ENCODE data around the gene UPK2. TPM values are rescaled to one million over a fixed set of nuclear protein-coding genes. Genes with fewer than 3 reads are reported as not detected.
"Not testable (repeated sequence)": the region's sequence is repeated elsewhere in the genome, so short reads cannot be mapped to it uniquely, and the experiment has no call there.

The UPK2 gene
- total RNA-seq, 4 donors from 2014 or later = not detected

- Histone ChIP-seq H3K27ac (no peak overlapping the region), H3K4me1 (peaks cover 9% of the 10 kb centered on the region), H3K4me3 (no peak overlapping the region), H3K9me3 (no peaks in the 10 kb centered on the region), H3K36me3 (no peaks in the 10 kb centered on the region), H3K27me3 (no peaks in the 10 kb centered on the region)
- WGBS = 58% methylated on average over 9 of the region's 9 CpGs
- no peak for DNase-seq (ENCODE audit: low spot score in 2 of 2)
- TF ChIP-seq EP300 (IDR thresholded peaks at IDR 0.05) (no peak), POLR2A (IDR thresholded peaks at IDR 0.05) (no peak), CTCF (IDR thresholded peaks at IDR 0.05) (no peak), POLR2AphosphoS5 (IDR thresholded peaks at IDR 0.05) (no peak)
Measured at GRCh38 chr11:118979434-118979833, 23.3 kb downstream of the UPK2 start.

- DNase-seq (ENCODE audit: low spot score in 2 of 2) = no peak
- Histone ChIP-seq H3K27me3 (no peaks in the 10 kb centered on the region), H3K9me3 (no peaks in the 10 kb centered on the region), H3K36me3 (no peaks in the 10 kb centered on the region), H3K4me1 (peaks cover 9% of the 10 kb centered on the region), H3K4me3 (no peak overlapping the region), H3K27ac (no peak overlapping the region)
- WGBS = 27% methylated on average over 17 of the region's 21 CpGs
- TF ChIP-seq EP300 (IDR thresholded peaks at IDR 0.05) = no peak
- no peak for TF ChIP-seq CTCF (IDR thresholded peaks at IDR 0.05)
- TF ChIP-seq POLR2A (IDR thresholded peaks at IDR 0.05) = no peak
- TF ChIP-seq POLR2AphosphoS5 (IDR thresholded peaks at IDR 0.05) = no peak
Measured at GRCh38 chr11:118980191-118980881, 24.2 kb downstream of the UPK2 start.

DNA sequence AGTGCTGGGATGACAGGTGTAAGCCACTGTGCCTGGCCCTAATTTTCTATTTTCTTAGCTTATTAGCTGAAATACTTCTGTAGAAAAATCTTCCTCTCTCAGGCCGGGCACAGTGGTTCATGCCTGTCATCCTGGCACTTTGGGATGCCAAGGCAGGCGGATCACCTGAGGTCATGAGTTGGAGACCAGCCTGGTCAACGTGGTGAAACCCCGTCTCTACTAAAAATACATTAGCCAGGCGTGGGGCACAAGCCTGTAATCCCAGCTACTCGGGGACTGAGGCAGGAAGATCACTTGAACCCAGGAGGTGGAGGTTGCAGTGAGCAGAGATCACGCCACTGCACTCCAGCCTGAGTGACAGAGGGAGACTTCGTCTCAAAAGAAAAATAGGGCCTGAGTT, 28.2 kb downstream of the UPK2 start:
- H3K4me1 ChIP-seq; H3K36me3 ChIP-seq; H3K27me3 ChIP-seq; H3K27ac ChIP-seq; H3K4me3 ChIP-seq; H3K9me3 ChIP-seq; DNase-seq (ENCODE audit: low spot score in 2 of 2): not testable (repeated sequence)
- 59% methylated on average over 8 of the region's 8 CpGs for WGBS

DNA sequence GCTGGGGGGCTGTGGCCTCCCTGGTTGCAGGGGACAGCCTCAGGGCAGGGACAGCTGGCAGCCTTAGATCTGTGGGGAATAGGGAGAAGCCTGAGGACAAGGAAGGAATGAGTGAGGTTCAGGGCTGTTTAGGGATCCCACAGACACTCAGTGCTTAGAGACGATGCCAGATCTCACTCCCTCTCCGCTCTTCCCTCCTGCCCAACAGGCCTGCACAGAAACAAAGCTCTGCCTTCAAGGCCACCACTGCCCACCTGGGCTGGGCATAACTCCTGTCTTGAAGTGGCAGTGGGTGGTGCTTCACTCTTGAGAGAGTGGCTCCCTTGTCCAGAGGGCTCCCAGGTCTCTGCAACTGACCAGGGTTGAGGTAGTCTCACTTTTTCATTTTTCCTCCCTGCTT, 28.7 kb downstream of the UPK2 start:
- Histone ChIP-seq H3K36me3 (no peaks in the 10 kb centered on the region), H3K27ac (no peak overlapping the region), H3K4me3 (no peak overlapping the region), H3K9me3 (no peaks in the 10 kb centered on the region), H3K4me1 (peaks cover 8% of the 10 kb centered on the region), H3K27me3 (no peaks in the 10 kb centered on the region)
- 92% methylated on average over 2 of the region's 2 CpGs for WGBS
- DNase-seq (ENCODE audit: low spot score in 2 of 2) = no peak
- TF ChIP-seq POLR2A (IDR thresholded peaks at IDR 0.05) (no peak), CTCF (IDR thresholded peaks at IDR 0.05) (no peak), EP300 (IDR thresholded peaks at IDR 0.05) (no peak), POLR2AphosphoS5 (IDR thresholded peaks at IDR 0.05) (no peak)

GRCh38 chr11:118988280-118988679, 32.2 kb downstream of the UPK2 start:
- TF ChIP-seq CTCF (IDR thresholded peaks at IDR 0.05) (no peak), POLR2A (IDR thresholded peaks at IDR 0.05) (no peak), POLR2AphosphoS5 (IDR thresholded peaks at IDR 0.05) (no peak), EP300 (IDR thresholded peaks at IDR 0.05) (no peak)
- 64% methylated on average over 5 of the region's 5 CpGs for WGBS
- H3K4me1 ChIP-seq = no peaks in the 10 kb centered on the region
- H3K4me3 ChIP-seq = no peak overlapping the region
- no peak overlapping the region for H3K27ac ChIP-seq
- no peaks in the 10 kb centered on the region for H3K27me3 ChIP-seq
- no peak for DNase-seq (ENCODE audit: low spot score in 2 of 2)
- no peaks in the 10 kb centered on the region for H3K9me3 ChIP-seq
- H3K36me3 ChIP-seq = no peaks in the 10 kb centered on the region

- not testable (repeated sequence) for DNase-seq (ENCODE audit: low spot score in 2 of 2); H3K4me3 ChIP-seq; H3K27me3 ChIP-seq; H3K36me3 ChIP-seq; H3K4me1 ChIP-seq; H3K9me3 ChIP-seq; H3K27ac ChIP-seq
- 94% methylated on average over 6 of the region's 44 CpGs for WGBS
Measured at GRCh38 chr11:118991486-118992038, 35.5 kb downstream of the UPK2 start.

Data from suprapubic skin (tissue), 4 donors.